Trophoblast cell (in vitro differentiated cells and primary cell): ENCODE data around the gene TRIM32.

Experiments
- DNase-seq, 2 donors: peaks; one replicate each; pipeline ENCODE4 v3.0.0-alpha.2; 2016
- H2AFZ ChIP-seq: 2 replicates; pipeline ENCODE4 v1.6.1; 2013; ENCODE audit warnings: low read length, moderate library complexity, mild to moderate bottlenecking; ENCODE audit not compliant: insufficient read depth, poor library complexity
- H2AK5ac ChIP-seq: 2 replicates; pipeline ENCODE4 v1.6.1; 2013; ENCODE audit warnings: mild to moderate bottlenecking, low read length
- H2BK120ac ChIP-seq: 2 replicates; pipeline ENCODE4 v1.6.1; 2013; ENCODE audit warnings: low read length, mild to moderate bottlenecking, moderate library complexity; ENCODE audit not compliant: insufficient read depth, poor library complexity
- H2BK12ac ChIP-seq: 2 replicates; pipeline ENCODE4 v1.6.1; 2013; ENCODE audit warnings: mild to moderate bottlenecking, low read length, moderate library complexity
- H2BK5ac ChIP-seq: 2 replicates; pipeline ENCODE4 v1.6.1; 2013; ENCODE audit warnings: low read length, low read depth, moderate library complexity, mild to moderate bottlenecking; ENCODE audit not compliant: poor library complexity
- H3K14ac ChIP-seq: 2 replicates; pipeline ENCODE4 v1.6.1; 2013; ENCODE audit warnings: mild to moderate bottlenecking, low read length
- H3K18ac ChIP-seq: 2 replicates; pipeline ENCODE4 v1.6.1; 2013; ENCODE audit warnings: mild to moderate bottlenecking, low read length
- H3K23ac ChIP-seq: 2 replicates; pipeline ENCODE4 v1.6.1; 2013; ENCODE audit warnings: low read length
- H3K27ac ChIP-seq: 2 replicates; pipeline ENCODE4 v1.5.1; 2013; ENCODE audit warnings: low read depth, mild to moderate bottlenecking, inconsistent platforms, low read length, moderate library complexity
- H3K27me3 ChIP-seq: 2 replicates; pipeline ENCODE4 v1.6.1; 2013; ENCODE audit warnings: inconsistent platforms, mild to moderate bottlenecking, low read length, moderate library complexity; ENCODE audit not compliant: insufficient read depth
- H3K36me3 ChIP-seq, 2 experiments: 1 replicate in 1 of 2; 2 replicates in 1 of 2; pipeline ENCODE4 v1.6.1; 2013; ENCODE audit warnings: low read length in 2 of 2, mild to moderate bottlenecking in 2 of 2, moderate library complexity in 1 of 2; ENCODE audit not compliant: insufficient read depth in 2 of 2, control insufficient read depth in 1 of 2
- H3K4ac ChIP-seq: 2 replicates; pipeline ENCODE4 v1.6.1; 2013; ENCODE audit warnings: low read depth, mild to moderate bottlenecking, low read length, moderate library complexity
- H3K4me1 ChIP-seq, 2 experiments: 1 replicate in 1 of 2; 2 replicates in 1 of 2; pipeline ENCODE4 v1.6.1; 2013; ENCODE audit warnings: low read length in 2 of 2, mild to moderate bottlenecking in 2 of 2, moderate library complexity in 1 of 2; ENCODE audit not compliant: insufficient read depth in 2 of 2, control insufficient read depth in 1 of 2
- H3K4me2 ChIP-seq: 2 replicates; pipeline ENCODE4 v1.6.1; 2013; ENCODE audit warnings: inconsistent platforms, mild to moderate bottlenecking, low read length, moderate library complexity
- H3K4me3 ChIP-seq: 2 replicates; pipeline ENCODE4 v1.5.1; 2013; ENCODE audit warnings: mild to moderate bottlenecking, low read depth, low read length, inconsistent platforms
- H3K79me1 ChIP-seq: one replicate; pipeline ENCODE4 v1.6.1; 2013; ENCODE audit warnings: low read length
- H3K79me2 ChIP-seq: 2 replicates; pipeline ENCODE4 v1.6.1; 2013; ENCODE audit warnings: low read length, mild to moderate bottlenecking; ENCODE audit not compliant: control insufficient read depth, insufficient read depth, poor library complexity
- H3K9ac ChIP-seq: 2 replicates; pipeline ENCODE4 v1.6.1; 2013; ENCODE audit warnings: mild to moderate bottlenecking, low read length
- H3K9me3 ChIP-seq: 2 replicates; pipeline ENCODE4 v1.6.1; 2013; ENCODE audit warnings: low read depth, mild to moderate bottlenecking, control low read depth, inconsistent platforms, low read length; ENCODE audit not compliant: insufficient read depth
- H4K12ac ChIP-seq: 2 replicates; pipeline ENCODE4 v1.6.1; 2013; ENCODE audit warnings: low read depth, mild to moderate bottlenecking, low read length, moderate library complexity
- H4K8ac ChIP-seq: 2 replicates; pipeline ENCODE4 v1.6.1; 2013; ENCODE audit warnings: low read depth, mild to moderate bottlenecking, low read length, moderate library complexity
- H4K91ac ChIP-seq: one replicate; pipeline ENCODE4 v1.6.1; 2013; ENCODE audit warnings: low read depth, mild to moderate bottlenecking, low read length, moderate library complexity
- WGBS: extraction: QIAGEN DNeasy Blood & Tissue Kit; methylation state at CpG from one replicate; pipeline ENCODE4 v1.1.7; 2013; ENCODE audit warnings: missing lambda C conversion rate; ENCODE audit not compliant: insufficient read length, insufficient coverage; ENCODE audit errors: extremely low coverage; 5-methylcytosine and 5-hydroxymethylcytosine counted together

TRIM32 gene

DNA sequence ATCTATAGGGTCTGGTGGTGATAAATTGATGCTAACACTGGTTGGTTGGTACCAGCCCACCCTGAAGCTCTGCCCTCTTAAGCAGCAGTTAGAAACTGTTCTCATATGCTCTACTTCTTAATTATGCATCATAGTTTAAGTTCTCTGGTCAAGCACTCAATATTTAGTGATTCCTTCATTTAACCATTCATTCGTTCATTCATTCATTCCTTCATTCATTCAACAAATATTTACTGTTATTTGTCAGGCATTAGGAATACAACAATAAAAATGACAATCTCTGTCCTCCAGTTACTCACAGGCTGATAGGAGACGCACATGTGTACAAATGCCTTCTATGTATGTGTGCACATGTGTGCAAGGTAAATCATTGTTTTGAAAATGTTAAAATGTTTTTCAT, 54.6 kb downstream of the TRIM32 start:
- no peak overlapping the region for H2AFZ ChIP-seq
- H2BK5ac ChIP-seq = no peak overlapping the region
- H3K9me3 ChIP-seq = no peaks in the 10 kb centered on the region
- no peaks in the 10 kb centered on the region for H3K27me3 ChIP-seq
- H3K79me2 ChIP-seq = no peaks in the 10 kb centered on the region
- H3K27ac ChIP-seq = no peak overlapping the region
- no peak overlapping the region for H3K14ac ChIP-seq
- 100% methylated on average over 1 of the region's 2 CpGs for WGBS
- no peak overlapping the region for H3K4ac ChIP-seq
- H4K8ac ChIP-seq = no peak overlapping the region
- no peaks in the 10 kb centered on the region for H3K36me3 ChIP-seq
- no peak overlapping the region for H3K9ac ChIP-seq
- H3K4me1 ChIP-seq = no peaks in the 10 kb centered on the region
- H4K91ac ChIP-seq = no peak overlapping the region
- no peak overlapping the region for H4K12ac ChIP-seq
- no peak overlapping the region for H3K4me3 ChIP-seq
- no peak for DNase-seq
- H3K23ac ChIP-seq = no peak overlapping the region
- H3K4me2 ChIP-seq = no peak overlapping the region
- no peak overlapping the region for H3K18ac ChIP-seq
- no peaks in the 10 kb centered on the region for H3K79me1 ChIP-seq
- H2BK120ac ChIP-seq = no peak overlapping the region
- no peak overlapping the region for H2AK5ac ChIP-seq
- H2BK12ac ChIP-seq = no peak overlapping the region

DNA sequence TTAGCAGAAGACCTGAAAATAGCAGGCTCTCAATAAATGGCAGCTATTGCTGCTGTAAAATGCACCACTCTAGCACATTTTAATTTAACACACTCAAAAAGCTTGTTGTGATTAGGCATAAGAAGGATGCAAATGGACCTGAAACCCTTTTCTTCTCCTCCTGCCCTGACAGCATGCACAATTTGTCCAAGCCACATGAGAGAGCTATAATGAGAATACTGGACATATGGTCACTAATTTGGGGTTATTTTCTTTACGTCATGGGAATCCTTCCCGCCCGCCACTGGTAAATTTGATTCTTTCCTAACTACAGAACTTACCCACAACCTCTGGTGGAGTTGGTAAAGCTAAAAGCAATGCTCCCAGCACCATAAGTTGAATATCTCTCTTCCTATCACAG, 62.1 kb downstream of the TRIM32 start:
- Histone ChIP-seq H2BK5ac (no peak overlapping the region), H3K4ac (no peak overlapping the region), H3K4me3 (no peak overlapping the region), H3K9ac (no peak overlapping the region), H3K79me2 (no peaks in the 10 kb centered on the region), H2AFZ (no peak overlapping the region), H4K12ac (no peak overlapping the region), H3K36me3 (no peaks in the 10 kb centered on the region), H3K14ac (no peak overlapping the region), H2BK12ac (no peak overlapping the region), H3K23ac (no peak overlapping the region), H4K8ac (no peak overlapping the region), H2AK5ac (no peak overlapping the region), H4K91ac (no peak overlapping the region), H3K27ac (no peak overlapping the region), H3K18ac (no peak overlapping the region), H2BK120ac (no peak overlapping the region), H3K27me3 (no peaks in the 10 kb centered on the region), H3K79me1 (no peaks in the 10 kb centered on the region), H3K4me1 (no peaks in the 10 kb centered on the region), H3K4me2 (no peak overlapping the region), H3K9me3 (no peaks in the 10 kb centered on the region)
- no peak for DNase-seq
- no CpG with 5 or more reads among the region's 3 CpGs for WGBS

- Histone ChIP-seq H2AFZ (no peak overlapping the region), H3K27ac (no peak overlapping the region), H3K9me3 (no peaks in the 10 kb centered on the region), H2AK5ac (no peak overlapping the region), H3K14ac (no peak overlapping the region), H3K9ac (no peak overlapping the region), H2BK120ac (no peak overlapping the region), H3K4me3 (no peak overlapping the region), H4K91ac (no peak overlapping the region), H3K27me3 (no peaks in the 10 kb centered on the region), H3K79me1 (no peaks in the 10 kb centered on the region), H3K4ac (no peak overlapping the region), H4K8ac (no peak overlapping the region), H4K12ac (no peak overlapping the region), H3K23ac (no peak overlapping the region), H3K4me2 (no peak overlapping the region), H3K4me1 (no peaks in the 10 kb centered on the region), H3K79me2 (no peaks in the 10 kb centered on the region), H3K36me3 (no peaks in the 10 kb centered on the region), H2BK12ac (no peak overlapping the region), H3K18ac (no peak overlapping the region), H2BK5ac (no peak overlapping the region)
- WGBS = no CpG with 5 or more reads among the region's 2 CpGs
- no peak for DNase-seq
Measured at GRCh38 chr9:116749772-116750171, 62.7 kb downstream of the TRIM32 start.

DNA sequence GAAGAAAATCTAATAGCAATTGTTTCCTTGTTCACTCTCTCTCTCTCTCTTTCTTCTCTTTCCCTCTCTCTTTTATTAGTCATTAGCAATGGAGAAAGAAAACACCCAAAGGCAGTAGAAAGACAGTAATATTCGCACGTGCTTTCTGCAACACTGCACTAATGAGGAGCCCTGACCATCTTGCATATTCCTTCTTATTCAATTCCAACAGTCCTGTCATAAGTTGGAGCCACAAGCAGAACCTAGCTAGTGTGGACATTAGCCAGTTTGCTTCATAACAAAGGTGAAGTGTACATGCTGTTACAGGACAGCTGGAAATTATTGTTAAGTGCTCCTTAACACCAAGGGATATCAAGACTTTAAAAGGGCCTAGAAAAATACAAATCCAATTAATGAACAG, 63.4 kb downstream of the TRIM32 start:
- no peak overlapping the region for H3K23ac ChIP-seq
- no peak overlapping the region for H3K4ac ChIP-seq
- H3K36me3 ChIP-seq = no peaks in the 10 kb centered on the region
- H3K9me3 ChIP-seq = no peaks in the 10 kb centered on the region
- H4K91ac ChIP-seq = no peak overlapping the region
- H2BK5ac ChIP-seq = no peak overlapping the region
- no peak overlapping the region for H3K27ac ChIP-seq
- H3K14ac ChIP-seq = no peak overlapping the region
- no peak overlapping the region for H3K4me2 ChIP-seq
- H4K8ac ChIP-seq = no peak overlapping the region
- H3K4me3 ChIP-seq = no peak overlapping the region
- H2AFZ ChIP-seq = no peak overlapping the region
- WGBS = no CpG with 5 or more reads among the region's 2 CpGs
- H4K12ac ChIP-seq = no peak overlapping the region
- no peak overlapping the region for H2BK120ac ChIP-seq
- H3K4me1 ChIP-seq = no peaks in the 10 kb centered on the region
- no peak overlapping the region for H2BK12ac ChIP-seq
- H3K18ac ChIP-seq = no peak overlapping the region
- H3K9ac ChIP-seq = no peak overlapping the region
- H3K27me3 ChIP-seq = no peaks in the 10 kb centered on the region
- H3K79me2 ChIP-seq = no peaks in the 10 kb centered on the region
- no peaks in the 10 kb centered on the region for H3K79me1 ChIP-seq
- H2AK5ac ChIP-seq = no peak overlapping the region
- DNase-seq = no peak
